Stimulated activated CD4-positive, alpha-beta T cell treated with anti-CD3 and anti-CD28 coated beads, TNF-alpha, amount 100 ng/mL, for 48 hours (primary cell): ENCODE results near the gene NAGS.
"Not testable (repeated sequence)": the region's sequence is repeated elsewhere in the genome, so short reads cannot be mapped to it uniquely, and the experiment has no call there.

Source experiments
- DNase-seq, 3 donors: peaks; one replicate each; pipeline ENCODE4 v3.0.0-alpha.2; 2020; ENCODE audit warnings: low read depth in 3 of 3

NAGS gene

GRCh38 chr17:43983515-43984411 is 20.7 kb upstream of the NAGS start:
- DNase-seq, result no peak

GRCh38 chr17:43984521-43984920 is 19.9 kb upstream of the NAGS start:
- DNase-seq, result no peak

DNA sequence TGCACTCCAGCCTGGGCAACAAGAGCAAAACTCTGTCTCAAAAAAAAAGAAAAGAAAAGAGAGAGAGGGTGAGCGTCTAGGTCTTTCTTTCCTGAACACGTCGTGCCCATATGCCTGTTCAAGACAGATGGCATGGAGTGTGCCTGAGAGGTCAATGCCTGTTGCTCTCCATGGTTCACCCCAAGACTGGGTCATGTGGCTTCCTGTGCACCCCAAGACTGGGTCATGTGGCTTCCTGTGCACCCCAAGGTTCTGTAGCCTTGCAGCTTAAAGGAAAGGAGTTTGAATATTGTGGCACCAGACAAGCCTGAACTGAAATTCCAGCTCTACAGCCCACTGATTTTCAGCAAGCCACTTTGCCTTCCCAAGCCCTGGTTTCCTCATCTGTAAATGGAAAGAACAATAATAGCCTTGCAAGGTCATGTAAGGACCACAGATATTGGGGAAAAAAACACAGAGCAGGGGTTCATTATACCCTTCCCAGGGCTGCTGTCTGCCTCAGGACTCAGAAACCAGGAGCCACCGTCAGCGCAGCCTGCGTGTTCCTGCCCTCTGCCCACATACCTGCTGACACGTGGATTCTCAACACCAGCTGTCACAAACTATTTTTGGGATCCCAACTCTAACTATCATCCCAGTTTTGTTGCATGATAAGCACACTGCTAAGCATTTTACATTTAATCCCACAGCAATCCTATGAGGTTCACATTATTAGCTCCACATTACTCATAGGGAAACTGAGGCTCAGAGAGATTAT is 18.0 kb upstream of the NAGS start:
- no peak for DNase-seq

DNA sequence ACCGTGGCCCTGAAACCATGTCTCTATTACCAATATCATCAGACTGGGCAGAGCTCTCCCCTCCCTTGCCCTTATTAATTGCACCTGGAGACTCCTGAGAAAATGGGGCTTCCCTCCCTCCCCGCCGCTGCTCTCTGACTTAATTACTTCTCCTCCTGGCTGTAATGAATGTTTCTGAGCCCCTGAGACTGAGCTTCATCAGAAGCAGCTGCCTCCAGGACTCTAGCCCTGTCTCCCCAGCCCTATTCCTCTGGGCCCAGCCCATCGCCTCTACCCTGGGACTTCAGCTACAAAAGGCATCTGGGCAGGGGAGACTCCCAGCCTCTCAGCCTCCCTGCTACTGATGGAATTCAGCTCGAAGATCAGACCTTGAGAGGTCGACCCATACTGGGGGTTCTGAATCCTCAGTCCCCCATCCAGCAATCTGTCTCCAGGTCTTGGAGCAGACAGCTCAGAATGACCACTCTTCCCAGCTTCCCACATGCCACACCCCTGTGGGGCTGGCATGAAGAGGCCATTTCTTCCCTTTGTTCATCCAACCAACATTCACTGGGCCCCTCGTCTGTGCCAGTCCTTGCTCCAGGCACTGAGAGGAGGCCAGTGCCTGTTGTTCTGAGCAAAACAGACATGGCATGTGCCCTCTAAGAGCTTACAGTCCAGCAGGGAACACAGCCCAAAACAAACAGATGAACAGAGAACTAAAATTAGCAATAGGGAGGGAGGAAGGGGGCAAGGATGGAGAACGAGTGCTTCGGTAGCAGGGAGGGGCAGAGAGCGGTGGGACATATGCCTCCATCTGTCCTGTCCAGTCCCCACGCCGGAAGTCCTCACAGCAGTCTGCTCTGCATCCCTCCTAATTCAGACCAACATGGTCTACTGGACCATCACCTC is 17.0 kb upstream of the NAGS start:
- no peak for DNase-seq

DNA sequence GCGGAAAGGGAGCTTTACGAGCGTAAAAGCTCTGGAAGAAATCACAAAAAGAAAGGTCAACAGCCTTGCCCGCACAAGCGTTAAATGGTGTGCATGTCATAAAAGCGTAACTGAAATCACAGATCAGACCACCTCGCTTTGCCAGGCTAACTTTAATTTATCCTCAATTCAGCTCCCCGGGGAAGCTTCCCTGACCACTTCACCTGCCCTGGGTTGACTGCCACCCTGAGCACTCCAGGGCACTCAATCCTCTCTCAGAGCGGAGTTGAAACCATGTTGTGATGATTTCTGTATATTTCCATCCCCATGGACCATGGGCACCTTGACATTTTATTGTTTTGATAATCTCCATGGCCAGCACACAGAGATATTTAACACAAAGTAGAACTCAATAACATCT is 16.1 kb upstream of the NAGS start:
- no peak for DNase-seq

- no peak for DNase-seq
Observed at GRCh38 chr17:43992641-43993040, 11.8 kb upstream of the NAGS start.

DNA sequence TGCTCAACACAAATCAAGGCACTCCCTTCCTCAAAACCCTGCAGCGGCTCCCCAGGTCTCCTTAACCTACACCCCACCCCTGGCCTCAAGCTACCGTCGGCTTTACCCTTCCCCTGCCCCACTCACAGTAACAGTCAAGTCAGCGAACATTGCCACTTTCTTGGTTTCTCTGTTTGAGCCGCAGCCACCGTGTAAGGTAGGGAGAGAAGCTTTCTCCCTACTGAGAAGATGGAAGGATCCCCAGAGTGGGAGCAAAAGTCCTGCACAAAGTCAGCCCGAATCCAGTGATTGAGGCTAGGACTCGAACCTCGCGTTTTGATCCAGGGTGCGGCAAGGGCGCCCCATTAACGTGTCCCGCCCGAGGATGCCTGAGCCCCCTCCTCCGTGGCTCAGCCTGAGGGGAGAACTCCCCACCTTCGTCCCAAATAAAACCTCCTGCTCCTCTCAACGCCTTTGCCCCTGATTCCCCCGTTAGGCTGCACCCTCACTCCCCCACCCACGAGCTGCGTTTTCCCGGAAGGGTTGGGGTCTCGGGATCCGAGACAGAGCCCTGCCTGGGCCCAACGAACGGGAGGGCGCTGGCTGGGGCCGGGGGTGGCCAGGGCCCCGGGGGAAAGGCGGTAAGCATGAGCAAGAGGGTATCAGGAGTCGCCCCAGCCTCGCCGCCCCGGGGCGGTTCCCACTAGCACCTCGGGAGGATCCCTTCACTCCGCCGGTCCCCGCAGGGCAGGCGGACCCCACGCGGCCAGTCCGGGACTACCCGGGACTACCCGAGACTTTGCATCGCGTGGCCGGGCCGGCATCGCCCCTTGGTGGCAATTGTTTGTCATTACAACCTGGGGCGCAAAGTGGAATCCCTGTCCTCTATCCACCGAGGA is 9.9 kb upstream of the NAGS start:
- DNase-seq, result peak; percentile 49 to 62 (median 62)

DNA sequence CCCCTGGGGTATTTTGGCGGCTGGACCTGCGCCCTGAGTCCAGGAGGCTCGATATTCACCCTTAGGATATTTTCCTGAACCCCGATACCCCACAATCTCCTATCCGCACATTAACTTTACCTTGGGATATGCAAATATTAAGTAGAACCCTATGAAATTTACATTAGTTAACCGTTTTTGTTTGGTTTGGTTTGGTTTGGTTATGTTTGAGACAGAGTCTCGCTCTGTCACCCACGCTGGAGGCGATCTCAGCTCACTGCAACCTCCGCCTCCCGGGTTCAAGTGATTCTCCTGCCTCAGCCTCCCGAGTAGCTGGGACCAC is 9.3 kb upstream of the NAGS start:
- no peak for DNase-seq

DNA sequence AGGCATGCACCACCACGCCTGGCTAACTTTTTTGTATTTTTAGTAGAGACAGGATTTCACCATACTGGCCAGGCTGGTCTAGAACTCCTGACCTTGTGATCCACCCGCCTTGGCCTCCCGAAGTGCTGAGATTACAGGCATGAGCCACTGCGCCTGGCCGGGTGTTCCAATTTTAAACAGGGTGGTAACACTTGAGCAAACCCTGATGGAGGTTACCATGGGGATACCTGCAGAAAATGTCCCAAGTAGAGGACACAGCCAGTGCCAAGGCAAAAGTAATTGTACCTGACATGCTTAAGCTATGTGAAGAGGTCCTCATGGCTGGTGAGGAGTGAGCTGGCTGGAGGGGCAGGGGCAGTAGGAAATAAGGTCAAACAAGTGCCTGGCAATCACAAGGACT is 7.2 kb upstream of the NAGS start:
- DNase-seq, result not testable (repeated sequence)

- DNase-seq, result no peak
Observed at GRCh38 chr17:43998552-43998951, 5.9 kb upstream of the NAGS start.

- DNase-seq, result no peak
Observed at GRCh38 chr17:43999024-43999423, 5.4 kb upstream of the NAGS start.

DNA sequence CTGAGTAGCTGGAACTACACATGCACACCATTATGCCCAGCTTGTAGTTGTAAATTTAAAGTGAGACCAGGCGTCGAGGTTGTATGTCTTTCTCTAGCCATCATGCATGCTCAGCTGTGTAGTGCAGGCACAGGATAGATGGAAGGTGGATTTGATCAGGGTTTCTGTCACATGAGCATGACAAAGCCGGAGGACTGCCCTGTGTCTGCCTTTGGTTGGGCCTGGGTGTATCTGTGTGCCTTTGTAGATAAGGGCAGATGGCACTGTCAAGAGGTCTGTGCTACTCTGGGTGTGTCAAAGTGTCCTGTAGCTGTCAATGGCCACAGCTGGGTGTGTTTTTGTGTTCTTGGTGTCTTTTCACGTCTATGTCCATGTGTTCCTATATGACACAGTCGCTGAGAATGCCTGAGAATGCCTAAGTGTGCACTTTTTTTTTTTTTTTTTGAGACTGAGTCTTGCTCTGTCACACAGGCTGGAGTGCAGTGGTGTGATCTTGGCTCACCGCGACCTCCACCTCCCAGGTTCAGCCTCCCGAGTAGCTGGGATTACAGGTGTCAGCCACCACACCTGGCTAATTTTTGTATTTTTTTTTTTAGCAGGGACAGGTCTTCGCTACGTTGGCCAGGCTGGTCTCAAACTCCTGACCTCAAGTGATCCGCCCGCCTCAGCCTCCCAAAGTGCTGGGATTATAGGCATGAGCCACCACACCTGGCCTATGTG is 4.1 kb upstream of the NAGS start:
- DNase-seq, result no peak

DNA sequence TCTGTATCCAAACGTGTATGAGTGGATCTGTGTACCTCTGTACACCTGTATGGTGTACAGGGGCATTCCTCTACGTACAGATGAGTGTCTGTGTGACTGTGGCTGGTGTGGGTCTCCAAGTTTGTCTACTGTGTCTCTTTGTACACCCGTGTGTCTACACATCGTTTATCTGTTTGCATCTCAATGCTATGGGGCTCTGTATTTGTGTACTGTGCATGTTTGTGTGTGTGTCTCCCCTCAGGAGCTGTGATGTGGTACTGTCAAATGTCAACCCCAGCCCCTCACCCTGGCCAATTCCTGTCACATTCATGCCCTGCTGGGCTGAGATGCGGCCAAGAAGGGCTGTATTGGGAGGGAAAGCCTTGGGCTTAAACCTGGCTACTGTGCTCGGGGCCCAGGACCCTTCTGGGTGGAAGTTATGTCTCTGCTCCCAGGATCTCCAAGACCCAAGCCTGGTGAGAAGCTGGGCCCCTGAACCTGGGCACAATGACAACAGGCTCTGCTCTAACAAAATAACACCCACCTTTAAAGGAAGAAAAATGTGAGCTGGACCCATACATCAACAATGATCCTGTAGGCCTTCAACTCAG is 3.5 kb upstream of the NAGS start:
- DNase-seq, result no peak

GRCh38 chr17:44001461-44001920 is 2.9 kb upstream of the NAGS start:
- DNase-seq, result no peak

DNA sequence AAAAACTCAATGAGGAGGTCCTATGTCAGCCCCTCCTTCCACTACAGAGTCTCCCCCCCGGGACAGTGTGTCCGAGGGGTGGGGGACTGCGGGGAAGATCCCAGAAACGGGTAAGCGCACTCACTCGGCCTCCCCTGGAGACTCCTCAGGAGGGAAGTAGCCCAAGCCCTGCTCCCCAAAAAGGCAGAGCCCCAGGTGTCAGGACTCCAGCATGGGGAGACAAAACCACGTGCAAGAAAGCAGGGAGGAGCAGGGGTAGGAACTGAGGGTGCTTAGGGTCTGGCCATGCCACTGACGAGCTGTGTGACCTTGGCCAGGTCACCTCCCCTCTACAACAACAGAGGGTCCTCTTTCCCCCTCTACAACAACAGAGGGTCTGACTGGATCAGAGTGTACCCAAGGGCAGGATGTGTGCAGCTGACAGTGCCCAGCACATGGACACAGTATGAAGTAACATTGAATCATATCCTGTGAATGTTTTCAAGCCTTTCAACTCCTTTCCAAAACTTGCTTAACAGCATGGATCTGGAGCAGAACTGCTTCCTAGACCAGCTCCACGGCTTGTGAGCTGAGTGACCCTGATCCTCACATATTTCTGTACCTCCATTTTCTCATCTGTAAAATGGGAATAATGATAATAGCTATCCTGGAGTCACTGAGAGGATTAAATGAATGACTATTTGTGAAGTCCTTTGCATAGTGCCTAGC is 2.1 kb upstream of the NAGS start:
- DNase-seq, result no peak

GRCh38 chr17:44004761-44005526 is 522 bp downstream of the NAGS start:
- no peak for DNase-seq

- DNase-seq, result no peak
Observed at GRCh38 chr17:44005527-44006271, 1.3 kb downstream of the NAGS start.

- no peak for DNase-seq
Observed at GRCh38 chr17:44006272-44006597, 1.8 kb downstream of the NAGS start.
